Stimulated activated naive CD8-positive, alpha-beta T cell treated with anti-CD3 and anti-CD28 coated beads, Interleukin-15, Interleukin-2, amounts not matched to agents 100 U/mL and 50 U/mL, for 24 hours (primary cell): ENCODE data around the gene DLG2.

ENCODE experiments used
- ATAC-seq: fragments of 150-1000 bp; cut with Tn5 transposase; one replicate; pipeline ENCODE4 v1.10.0; 2021
- DNase-seq: peaks from one replicate; pipeline ENCODE4 v3.0.0; 2021

Gene DLG2

DNA sequence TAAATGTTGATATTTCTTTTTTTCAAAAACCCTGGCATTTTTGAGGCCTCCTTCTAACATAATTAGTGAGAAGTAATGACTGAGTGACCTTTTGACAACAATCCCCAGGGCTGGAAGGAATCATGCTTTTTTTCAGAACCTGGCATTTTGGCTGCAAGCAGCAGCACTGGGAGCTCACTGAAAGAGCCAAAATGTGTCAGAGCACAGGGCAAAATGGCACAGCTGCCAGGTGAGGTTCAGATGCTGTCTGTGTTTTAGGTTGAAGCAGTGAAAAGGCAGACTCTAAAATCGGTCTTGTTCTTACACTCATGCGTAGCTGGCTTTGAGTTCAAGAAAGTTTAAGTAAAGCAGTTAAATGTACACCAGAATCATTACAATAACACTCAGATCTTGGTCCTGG is 1063.8 kb downstream of the DLG2 start:
- ATAC-seq (no peak), DNase-seq (no peak)

DNA sequence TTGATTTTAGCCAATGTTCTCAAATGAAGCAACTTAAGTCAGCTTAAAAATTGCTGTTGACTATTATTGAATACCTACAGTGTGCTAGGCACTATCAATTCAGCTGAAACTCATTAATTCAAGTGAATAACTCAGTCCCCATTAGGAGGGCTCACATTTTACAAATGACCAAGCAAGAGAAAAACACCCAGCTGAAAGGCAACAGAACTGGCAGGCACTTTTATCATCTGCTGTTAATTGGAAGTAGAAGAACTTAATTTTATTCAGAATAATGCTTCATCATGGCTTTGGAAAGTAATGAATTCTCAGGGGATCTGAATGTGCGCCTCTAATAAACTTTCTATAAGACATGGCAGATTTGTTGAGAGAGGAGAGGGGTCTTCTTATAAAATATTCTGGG is 1066.9 kb downstream of the DLG2 start:
- ATAC-seq (no peak), DNase-seq (no peak)

DNA sequence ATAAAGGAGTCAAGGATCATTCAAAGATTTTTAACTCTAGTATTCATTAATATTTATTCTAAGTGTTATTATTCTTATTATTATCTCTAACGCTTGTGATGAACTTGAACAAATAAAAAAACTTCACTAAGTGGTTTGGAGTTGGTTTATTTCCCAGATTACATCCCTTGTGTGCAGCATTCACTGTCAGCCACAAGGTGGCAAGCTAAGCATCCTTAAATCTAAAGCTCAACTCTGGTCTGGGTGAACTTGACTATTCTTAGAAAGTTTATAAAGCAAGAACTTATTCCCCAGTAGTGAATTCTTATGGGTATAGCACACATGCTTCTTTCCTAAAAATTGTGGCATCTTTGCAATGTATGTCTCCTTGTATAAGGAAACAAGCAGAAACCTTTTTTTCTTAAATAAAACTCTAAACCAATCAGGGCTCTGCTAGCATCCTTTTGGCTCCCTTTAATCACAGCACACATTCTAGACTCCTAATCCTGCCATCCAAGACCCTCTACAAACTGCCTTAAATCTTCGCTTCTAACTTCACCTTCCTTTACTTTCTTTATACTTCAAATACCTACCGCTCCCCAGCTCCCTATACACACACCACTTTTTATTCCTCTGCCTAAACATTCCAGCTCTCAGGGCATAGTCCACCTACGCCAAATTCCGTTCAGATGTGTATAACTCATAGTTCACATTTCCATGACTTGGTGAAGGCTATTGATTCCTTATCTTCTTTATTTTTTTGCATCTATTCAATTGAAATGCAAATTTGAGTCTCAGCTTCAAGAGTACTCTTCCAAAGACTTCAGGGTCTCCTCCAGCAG is 1068.8 kb downstream of the DLG2 start:
- DNase-seq (no peak), ATAC-seq (no peak)

DNA sequence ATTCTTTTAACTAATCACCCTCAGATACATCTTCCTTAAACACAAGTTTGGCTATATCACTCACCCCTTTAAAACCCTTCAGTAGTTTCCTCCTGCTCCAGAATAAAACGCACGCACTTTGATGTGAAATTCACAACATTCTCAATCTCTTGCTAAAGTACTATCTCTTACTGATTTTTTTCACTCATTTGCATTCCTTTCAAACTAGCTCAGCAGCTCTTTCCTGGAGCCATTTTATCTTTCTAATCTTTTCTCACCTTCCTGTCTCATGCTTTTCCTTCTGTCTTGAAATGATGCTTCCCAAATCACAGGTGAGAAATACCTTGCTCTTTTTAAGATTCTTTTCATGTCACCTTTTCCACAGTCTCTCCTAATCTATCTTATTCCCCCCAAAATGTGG is 1074.4 kb downstream of the DLG2 start:
- ATAC-seq, result no peak

DNA sequence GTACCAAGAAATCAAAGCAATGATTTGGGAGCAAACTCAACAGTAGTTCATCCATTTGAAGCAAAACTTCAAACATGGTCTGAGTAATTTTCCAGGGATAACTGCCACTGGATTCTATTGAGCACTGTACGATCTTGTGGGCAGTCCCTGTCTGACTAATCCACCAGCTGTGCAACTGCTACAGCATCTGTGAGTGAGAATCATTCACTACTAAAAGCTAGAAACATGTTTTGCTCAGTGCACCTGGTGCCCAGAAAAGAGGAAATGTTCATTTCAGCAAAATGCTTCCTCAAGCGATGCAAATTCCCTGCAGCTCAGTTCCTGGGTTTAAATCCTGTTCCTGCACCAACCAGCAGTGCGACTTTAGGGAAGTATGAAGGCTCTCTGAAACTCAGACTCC is 1077.9 kb downstream of the DLG2 start:
- ATAC-seq (no peak), DNase-seq (no peak)

More for the DNA sequence above, 1074.4 kb downstream of the DLG2 start:
- no peak for DNase-seq

DNA sequence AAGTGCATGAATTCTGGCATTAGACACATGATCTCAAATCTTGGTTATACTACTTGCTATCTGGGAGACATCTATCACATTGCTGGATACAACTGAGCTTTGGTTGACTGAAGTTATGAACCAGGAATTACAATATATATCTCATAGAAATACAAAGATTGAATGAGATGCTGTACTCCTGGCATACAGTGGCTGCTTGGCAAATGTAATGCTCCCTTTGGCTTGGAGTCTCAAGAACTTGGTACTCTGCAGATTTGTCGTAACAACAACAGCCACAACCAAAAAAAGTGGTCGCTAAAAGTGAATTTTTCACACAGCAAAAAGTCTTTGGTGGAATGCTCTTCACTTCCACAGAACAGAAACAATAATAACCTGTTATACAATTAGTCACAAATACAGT is 1082.6 kb downstream of the DLG2 start:
- DNase-seq, result no peak

DNA sequence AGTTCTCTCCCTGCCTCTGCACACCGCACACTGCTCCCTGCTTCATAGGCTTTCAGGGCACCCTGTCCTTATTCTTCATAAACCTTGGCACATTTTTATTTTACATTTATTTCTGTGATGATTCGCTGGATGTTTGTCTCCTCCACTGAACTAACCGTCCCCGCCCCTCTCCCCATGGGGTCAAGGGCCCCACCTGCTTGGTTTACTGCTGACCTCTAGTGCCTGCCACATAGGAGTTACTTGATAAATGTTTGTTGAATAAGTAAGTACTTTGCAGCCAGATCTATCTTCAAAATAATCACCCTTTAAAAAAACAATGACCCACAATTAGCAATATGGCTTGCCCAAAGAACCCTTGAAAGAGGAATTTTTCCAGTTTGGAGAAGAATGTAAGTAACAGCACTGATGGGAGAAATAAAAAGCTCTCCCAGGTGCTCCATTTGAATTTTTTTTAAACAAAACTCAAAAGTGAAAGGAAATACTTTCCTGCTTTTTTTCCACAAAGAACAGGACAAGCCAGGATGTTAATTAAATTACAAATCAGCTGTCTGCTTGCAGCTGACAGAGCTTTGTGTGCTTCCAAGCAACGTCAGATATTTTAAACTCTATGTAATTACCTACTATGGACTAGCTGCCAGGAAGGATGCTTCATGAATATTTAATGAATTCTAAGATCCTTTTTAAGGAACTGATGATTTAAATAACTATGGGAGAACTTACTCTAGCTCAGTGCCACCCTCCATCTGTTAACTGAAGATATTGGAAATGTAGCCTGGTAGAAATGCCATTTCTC is 1083.6 kb downstream of the DLG2 start:
- no peak for DNase-seq
- ATAC-seq, result no peak

More for the DNA sequence above, 1082.6 kb downstream of the DLG2 start:
- no peak for ATAC-seq

DNA sequence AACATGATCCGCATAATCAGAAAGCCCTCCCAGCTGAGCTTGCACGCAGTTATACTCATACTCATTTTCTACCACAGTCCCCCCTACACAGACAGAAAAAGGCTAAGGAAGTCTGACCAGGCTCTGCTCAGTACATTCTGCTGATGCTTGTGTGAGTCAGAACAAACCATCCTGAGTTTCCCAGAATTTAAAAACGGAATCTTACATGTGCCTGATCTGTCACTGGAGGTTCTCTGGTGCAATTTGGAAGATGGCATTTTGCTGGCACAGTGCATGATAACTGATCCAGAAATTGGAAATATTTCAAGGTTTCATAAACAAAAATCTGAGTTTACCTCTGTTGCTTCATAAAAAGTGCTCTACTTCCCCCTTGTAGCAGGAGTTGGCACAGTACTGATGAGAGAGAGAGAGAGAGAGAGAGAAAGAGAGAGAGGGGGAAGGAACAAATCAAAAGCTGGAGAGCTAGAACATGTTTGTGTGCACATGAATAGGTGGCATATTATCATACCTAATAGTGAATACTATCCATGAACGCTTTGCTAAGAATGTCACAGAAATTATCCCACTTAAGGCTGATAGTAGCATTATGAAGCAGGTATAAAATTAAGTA is 1085.3 kb downstream of the DLG2 start:
- DNase-seq, result no peak
- no peak for ATAC-seq

DNA sequence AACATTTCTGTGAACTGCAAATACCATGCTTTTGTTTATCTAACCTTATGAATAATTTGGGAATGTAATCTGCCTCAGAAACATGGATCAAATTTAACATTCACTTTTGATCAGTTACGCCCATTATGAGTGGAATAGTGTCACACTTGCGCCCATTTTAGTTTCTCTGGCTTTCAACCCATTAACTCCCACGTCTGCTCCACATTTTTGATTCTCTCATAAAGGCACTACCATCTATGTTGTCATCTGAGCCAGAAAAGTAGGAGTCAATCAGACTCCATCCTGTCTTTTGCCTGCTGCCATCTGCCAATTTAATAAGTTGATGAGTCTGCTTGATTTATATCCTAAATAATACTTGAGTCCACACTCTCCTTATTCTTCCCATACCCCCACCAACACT is 1090.7 kb downstream of the DLG2 start:
- no peak for DNase-seq
- no peak for ATAC-seq

DNA sequence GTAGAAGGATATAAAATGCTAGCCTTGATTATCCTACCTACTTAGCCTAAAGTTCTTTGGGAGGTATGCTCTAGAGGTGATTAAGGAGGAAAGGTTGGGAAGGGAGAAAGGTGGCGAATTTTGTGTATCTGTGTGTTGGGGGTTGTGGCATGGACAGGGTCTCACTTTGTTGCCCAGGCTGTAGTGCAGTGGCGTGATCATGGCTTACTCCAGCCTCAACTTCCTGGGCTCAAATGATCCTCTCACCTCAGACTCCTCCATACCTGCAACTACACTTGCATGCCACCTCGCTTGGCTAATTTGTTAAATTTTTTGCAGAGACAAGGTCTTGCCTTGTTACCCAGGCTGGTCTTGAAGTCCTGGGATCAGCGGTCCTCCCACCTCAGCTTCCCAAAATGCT is 1094.8 kb downstream of the DLG2 start:
- ATAC-seq (no peak), DNase-seq (no peak)

DNA sequence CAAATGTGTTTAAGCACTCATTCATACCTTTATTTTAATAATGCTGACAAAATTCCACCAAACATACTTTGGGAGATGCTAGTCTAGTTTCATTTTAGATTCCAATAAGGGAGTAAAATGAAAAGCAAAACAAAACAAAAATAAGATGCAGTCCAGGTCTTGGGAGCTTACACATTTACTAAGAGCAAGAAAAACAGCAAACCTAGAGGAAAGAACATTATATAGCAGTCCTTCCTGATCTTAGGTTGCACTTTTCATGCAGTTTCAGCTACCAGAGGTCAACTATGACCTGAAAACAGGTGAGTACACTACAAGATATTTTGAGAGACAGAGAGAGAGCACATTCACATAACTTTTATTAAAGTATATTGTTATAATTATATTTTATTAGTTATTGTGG is 1100.9 kb downstream of the DLG2 start:
- DNase-seq, result no peak
- no peak for ATAC-seq

DNA sequence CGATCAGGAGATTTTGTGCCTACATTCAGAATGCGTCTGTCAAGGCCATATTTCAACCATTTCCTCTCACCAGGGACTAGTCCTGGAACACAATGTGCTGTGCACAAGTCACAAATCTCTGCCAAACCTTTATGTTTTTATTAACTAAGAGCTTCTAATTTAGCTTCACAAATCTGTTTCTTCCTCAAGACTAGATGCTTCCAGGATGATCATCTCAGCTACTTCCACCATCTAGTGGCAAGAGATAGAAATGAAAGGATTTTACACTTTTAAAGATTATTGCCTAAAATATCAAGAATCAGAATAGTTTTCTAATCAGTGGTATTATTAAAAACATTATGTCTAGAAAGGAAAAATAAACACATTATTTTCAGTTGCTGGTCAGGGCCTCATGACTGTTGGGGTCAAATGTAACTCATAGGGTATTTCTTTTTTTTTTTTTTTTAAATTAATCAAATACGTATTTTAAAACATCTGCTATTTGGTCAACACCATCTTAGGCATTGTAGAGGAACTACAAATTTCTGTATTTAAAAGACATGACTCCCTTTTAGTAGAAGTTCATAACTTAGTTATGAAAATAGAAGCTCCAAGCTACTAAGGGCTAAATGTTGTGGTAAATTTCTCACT is 1102.6 kb downstream of the DLG2 start:
- ATAC-seq (no peak), DNase-seq (no peak)

DNA sequence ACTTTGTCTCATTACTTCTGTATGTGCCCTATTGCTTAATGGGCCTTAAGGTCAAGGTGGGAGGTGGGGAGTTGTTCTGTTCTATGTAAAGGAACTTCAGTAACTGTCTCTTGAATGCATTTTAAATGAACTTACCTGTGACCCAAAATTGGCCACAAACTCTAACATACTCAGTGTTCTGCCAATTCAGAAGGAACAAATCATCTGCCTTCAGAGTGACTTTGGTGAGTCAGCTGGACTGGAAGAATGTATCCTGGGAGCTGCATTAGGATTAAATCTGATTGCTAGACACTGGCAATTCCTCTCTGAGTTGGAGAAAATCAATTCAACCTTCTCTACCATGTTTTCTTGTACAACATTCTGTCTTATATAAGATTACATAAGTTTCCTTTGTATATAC is 1104.8 kb downstream of the DLG2 start:
- no peak for ATAC-seq
- no peak for DNase-seq

DNA sequence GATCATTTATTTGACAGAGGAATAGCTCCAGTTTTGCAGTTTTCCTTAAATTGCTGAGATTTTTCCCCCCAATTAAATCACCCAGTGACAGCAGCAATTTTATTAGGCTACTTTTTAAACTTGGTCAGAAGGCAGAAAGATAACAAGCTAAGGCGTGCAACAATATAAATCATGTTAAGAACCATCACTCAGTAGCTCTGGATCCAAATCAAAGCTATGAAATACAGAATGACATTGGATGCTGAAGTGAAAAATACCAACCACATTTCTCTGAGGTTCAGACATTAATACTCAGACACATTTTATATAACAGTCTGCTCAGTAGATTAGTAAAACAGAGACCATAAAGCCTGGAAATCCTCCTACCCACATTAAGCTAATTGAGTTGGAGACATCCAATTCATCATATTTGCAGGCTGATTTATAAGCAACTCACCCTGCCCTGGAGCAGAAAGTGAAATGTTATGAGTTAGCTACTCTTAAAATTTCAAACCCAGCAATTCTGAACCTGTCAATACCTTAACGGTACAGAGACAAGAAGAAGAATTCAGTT is 1108.4 kb downstream of the DLG2 start:
- no peak for DNase-seq
- no peak for ATAC-seq

DNA sequence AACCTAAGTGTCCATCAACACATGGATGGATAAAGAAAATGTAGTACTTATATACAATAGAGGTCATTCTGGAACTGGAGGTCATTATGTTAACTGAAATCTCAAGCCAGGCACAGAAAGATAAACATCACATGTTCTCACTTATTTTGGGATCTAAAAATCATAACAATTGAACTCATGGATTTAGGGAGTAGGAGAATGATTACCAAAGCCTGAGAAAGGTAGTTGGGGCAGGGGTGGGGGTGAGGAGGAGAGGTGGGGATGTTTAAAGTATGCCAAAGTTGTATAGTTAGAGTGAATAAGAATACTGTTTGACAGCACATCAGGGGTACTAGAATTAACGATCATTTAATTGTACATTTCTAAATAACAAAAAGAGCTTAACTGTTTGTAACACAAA is 1112.7 kb downstream of the DLG2 start:
- DNase-seq, result no peak
- no peak for ATAC-seq

DNA sequence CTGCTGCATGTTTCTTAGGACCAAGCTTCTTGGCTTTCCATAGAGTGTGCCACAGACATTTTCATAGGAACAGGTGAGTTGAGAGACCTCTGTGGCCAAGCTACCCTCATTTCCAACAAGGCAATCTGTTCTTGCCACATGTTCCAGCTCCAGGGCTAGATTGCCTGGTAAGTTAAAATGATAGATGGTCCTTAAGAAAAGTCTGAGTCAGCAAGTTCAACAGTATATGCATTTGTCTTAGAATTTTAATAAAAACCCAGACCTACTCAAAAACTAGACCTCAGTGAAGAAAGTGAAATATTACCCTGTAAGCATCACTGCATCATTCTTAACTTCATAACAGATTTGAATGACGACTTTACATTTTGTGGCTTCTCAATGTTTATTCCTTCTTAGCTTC is 1123.6 kb downstream of the DLG2 start:
- no peak for ATAC-seq

DNA sequence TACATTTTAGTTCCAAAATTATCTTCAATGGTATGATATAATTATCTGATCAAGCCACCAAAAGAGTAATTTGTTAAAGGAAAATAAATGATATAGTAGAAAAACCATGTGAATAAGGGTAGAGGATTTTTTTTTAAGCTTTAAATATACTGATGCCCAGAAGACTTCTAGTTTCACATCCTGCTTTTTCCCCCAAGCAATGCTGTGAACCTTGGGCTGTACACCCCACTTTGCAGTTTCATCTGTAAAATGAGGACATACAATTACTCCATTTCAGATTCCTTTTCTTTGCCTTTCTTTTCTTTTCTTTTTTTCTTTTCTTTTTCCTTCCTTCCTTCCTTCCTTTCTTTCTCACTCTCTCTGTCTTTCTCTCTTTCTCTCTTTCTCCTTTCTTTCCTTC is 1125.4 kb downstream of the DLG2 start:
- ATAC-seq (no peak), DNase-seq (no peak)

More for the DNA sequence above, 1123.6 kb downstream of the DLG2 start:
- no peak for DNase-seq

DNA sequence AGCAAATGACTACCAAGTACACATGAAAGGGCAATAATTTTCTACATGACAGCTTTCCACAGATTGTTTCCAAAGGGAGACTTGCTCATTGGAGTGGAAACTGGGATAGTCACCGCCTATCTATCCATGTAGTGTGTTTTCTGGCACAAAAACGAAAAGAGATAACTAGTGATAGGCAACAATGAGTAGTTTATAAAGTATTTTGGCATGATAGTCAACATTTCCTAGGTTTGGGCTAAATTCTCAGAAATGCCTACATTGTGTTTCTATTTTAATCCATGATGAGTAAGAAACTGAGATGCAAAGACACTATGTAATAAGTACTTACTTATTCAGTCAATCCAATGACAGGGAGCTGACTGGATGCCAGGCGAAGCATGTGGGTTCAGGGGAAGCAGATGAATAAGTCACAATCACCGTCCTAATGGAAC is 1129.1 kb downstream of the DLG2 start:
- no peak for DNase-seq
- ATAC-seq, result no peak

DNA sequence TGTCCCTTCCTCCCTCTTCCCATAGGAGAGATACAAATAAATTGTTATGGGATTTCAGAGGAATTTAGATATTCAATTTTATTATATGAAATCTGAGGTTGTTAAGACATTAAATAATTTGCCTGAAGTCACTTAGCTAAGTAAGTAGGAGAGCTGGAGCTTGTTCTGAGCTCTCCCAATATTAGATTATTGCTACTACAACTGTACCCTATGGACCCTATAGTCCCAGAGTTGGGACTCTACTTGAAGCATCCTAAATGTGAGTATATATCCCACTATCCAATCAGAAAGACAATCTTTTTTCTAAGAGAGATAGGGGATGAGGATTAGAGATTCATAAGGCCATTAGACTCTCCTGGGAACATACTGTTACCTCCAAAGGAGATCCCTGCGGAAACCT is 1130.0 kb downstream of the DLG2 start:
- ATAC-seq (no peak), DNase-seq (no peak)

DNA sequence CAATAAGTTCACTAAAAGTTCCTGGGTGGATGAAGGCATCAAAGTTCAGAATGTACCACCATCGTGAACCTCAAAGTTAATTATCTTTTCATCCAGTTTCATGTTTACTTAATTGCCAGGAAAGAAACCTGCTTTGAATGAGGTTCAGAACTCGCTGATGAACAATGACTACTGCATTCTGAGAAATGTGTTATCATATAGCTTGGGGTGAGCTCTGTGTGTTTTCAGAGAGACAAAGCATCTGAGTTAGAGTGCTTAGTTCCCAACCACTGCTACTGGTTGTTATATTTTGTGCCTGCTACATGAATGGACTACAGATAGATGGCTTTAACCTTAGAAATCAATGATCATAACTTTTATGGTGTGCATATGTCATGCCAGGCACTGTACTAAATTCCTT is 1131.0 kb downstream of the DLG2 start:
- ATAC-seq (no peak), DNase-seq (no peak)

DNA sequence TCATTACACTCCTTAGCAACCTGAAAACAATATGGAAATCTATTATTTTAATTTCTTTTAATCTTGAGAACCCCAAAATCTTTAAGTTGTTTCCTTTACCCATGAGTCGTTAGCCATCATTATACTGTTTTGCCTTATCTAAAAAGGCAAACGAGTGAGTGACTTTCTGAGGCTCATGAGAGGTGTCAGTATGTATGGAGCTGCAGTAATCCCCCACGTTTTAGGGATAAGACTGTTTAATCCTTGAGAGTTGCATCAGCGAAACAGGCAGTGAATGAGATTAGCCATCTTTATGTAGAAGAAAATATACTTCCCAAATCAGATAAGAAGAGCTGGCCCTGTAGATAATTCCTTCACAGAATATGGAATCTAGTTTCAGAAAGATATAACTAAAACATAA is 1147.0 kb downstream of the DLG2 start:
- ATAC-seq (no peak), DNase-seq (no peak)

DNA sequence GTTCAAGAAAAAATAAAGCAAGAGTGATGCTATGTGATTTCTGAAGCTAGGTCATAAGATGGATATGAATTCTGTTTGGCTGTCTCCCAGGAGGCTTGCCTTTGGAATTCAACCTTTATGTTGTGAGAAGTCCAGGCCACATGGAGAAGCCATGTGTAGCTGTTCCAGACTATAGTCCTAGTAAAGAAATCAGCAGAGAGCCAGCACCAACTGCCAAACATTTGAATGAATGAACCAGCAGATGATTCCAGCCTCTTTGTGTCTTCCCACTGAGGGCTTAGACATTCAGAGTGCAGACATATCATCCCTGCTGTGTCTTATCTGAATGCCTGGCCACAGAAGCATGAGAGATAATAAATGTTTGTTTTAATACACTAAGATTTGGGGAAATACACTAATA is 1150.6 kb downstream of the DLG2 start:
- ATAC-seq, result no peak
- no peak for DNase-seq
